ENCODE measurements around the gene NUTM1.
A peak's percentile ranks its signal among the peaks of the same experiment; 100 is the strongest.
"Not testable (repeated sequence)": the region's sequence is repeated elsewhere in the genome, so short reads cannot be mapped to it uniquely, and the experiment has no call there.

Gene NUTM1

DNA sequence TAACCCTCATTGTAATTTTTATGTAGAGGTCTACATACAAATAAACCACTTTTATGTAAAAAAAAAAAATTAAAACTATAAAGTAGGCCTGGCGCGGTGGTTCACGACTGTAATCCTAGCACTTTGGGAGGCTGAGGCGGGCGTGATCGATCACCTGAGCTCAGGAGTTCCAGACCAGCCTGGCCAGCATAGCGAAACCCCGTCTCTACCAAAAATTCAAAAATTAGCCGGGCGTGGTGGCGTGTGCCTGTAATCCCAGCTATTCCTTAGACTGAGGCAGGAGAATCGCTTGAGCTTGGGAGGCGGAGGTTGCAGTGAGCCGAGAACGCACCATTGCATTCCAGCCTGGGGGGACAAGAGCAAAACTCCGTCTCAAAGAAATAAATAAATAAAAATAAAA lies 4.8 kb upstream of the NUTM1 start:
- Histone ChIP-seq H3K9ac (ENCODE audit: low read depth, low read length) (peak overlapping the region; percentile 32), H3K27me3 (ENCODE audit: control insufficient read depth, insufficient read depth, low read length) (no peaks in the 10 kb centered on the region), H3K4me1 (ENCODE audit: control insufficient read depth, insufficient read depth, low read length) (peaks cover 2% of the 10 kb centered on the region), H3K36me3 (ENCODE audit: control insufficient read depth, insufficient read depth, low read length) (peaks cover 4% of the 10 kb centered on the region), H3K4me3 (ENCODE audit: low read depth, low read length) (peak overlapping the region; percentile 79), H3K9me3 (ENCODE audit: control insufficient read depth, insufficient read depth, low read length) (no peaks in the 10 kb centered on the region)

DNA sequence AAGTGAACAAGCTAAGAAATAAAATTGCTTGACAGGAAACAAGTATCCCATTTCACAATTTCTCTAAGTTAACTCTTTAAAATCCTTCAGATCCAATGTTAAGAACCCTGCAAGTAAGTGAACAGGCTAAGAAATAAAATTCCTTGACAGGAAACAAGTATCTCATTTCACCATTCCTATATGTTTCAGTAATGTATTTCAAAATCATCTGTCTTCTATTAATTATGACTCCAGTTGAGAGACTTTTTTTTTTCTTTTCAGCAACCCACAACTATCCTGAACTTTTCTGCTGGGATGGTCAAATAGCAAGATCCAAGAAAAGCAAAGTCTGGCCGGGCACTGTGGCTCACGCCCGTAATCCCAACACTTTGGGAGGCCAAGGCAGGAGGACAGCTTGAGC lies 3.2 kb upstream of the NUTM1 start:
- Histone ChIP-seq H3K4me3 (ENCODE audit: low read depth, low read length) (no peak overlapping the region), H3K9me3 (ENCODE audit: control insufficient read depth, insufficient read depth, low read length) (no peaks in the 10 kb centered on the region), H3K4me1 (ENCODE audit: control insufficient read depth, insufficient read depth, low read length) (peaks cover 2% of the 10 kb centered on the region), H3K36me3 (ENCODE audit: control insufficient read depth, insufficient read depth, low read length) (peaks cover 4% of the 10 kb centered on the region), H3K27me3 (ENCODE audit: control insufficient read depth, insufficient read depth, low read length) (no peaks in the 10 kb centered on the region), H3K9ac (ENCODE audit: low read depth, low read length) (no peak overlapping the region)

- Histone ChIP-seq H3K9ac (ENCODE audit: low read depth, low read length) (no peak overlapping the region), H3K4me1 (ENCODE audit: control insufficient read depth, insufficient read depth, low read length) (peaks cover 8% of the 10 kb centered on the region), H3K27me3 (ENCODE audit: control insufficient read depth, insufficient read depth, low read length) (no peaks in the 10 kb centered on the region), H3K4me3 (ENCODE audit: low read depth, low read length) (peak overlapping the region; percentile 100), H3K36me3 (ENCODE audit: control insufficient read depth, insufficient read depth, low read length) (peaks cover 4% of the 10 kb centered on the region), H3K9me3 (ENCODE audit: control insufficient read depth, insufficient read depth, low read length) (no peaks in the 10 kb centered on the region)
Observed at GRCh38 chr15:34341381-34342212, 1.5 kb upstream of the NUTM1 start.

GRCh38 chr15:34342213-34342736 lies 840 bp upstream of the NUTM1 start:
- Histone ChIP-seq H3K4me3 (ENCODE audit: low read depth, low read length) (peak overlapping the region; percentile 100), H3K9ac (ENCODE audit: low read depth, low read length) (peak overlapping the region; percentile 97)
- not testable (repeated sequence) for H3K27me3 ChIP-seq (ENCODE audit: control insufficient read depth, insufficient read depth, low read length); H3K4me1 ChIP-seq (ENCODE audit: control insufficient read depth, insufficient read depth, low read length); H3K36me3 ChIP-seq (ENCODE audit: control insufficient read depth, insufficient read depth, low read length); H3K9me3 ChIP-seq (ENCODE audit: control insufficient read depth, insufficient read depth, low read length)

DNA sequence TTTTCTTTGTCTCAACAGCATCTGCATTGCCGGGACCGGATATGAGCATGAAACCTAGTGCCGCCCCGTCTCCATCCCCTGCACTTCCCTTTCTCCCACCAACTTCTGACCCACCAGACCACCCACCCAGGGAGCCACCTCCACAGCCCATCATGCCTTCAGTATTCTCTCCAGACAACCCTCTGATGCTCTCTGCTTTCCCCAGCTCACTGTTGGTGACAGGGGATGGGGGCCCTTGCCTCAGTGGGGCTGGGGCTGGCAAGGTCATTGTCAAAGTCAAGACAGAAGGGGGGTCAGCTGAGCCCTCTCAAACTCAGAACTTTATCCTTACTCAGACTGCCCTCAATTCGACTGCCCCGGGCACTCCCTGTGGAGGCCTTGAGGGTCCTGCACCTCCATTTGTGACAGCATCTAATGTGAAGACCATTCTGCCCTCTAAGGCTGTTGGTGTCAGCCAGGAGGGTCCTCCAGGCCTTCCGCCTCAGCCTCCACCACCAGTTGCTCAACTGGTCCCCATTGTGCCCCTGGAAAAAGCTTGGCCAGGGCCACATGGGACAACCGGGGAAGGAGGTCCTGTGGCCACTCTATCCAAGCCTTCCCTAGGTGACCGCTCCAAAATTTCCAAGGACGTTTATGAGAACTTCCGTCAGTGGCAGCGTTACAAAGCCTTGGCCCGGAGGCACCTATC lies 5.0 kb downstream of the NUTM1 start:
- Histone ChIP-seq H3K36me3 (ENCODE audit: control insufficient read depth, insufficient read depth, low read length) (peaks cover 3% of the 10 kb centered on the region), H3K4me3 (ENCODE audit: low read depth, low read length) (no peak overlapping the region), H3K4me1 (ENCODE audit: control insufficient read depth, insufficient read depth, low read length) (peaks cover 6% of the 10 kb centered on the region), H3K9me3 (ENCODE audit: control insufficient read depth, insufficient read depth, low read length) (no peaks in the 10 kb centered on the region), H3K9ac (ENCODE audit: low read depth, low read length) (no peak overlapping the region), H3K27me3 (ENCODE audit: control insufficient read depth, insufficient read depth, low read length) (no peaks in the 10 kb centered on the region)

GRCh38 chr15:34348735-34349300 lies 5.7 kb downstream of the NUTM1 start:
- H3K9me3 ChIP-seq (ENCODE audit: control insufficient read depth, insufficient read depth, low read length), result no peaks in the 10 kb centered on the region

GRCh38 chr15:34349769-34350168 lies 6.7 kb downstream of the NUTM1 start:
- Histone ChIP-seq H3K27me3 (ENCODE audit: control insufficient read depth, insufficient read depth, low read length) (no peaks in the 10 kb centered on the region), H3K36me3 (ENCODE audit: control insufficient read depth, insufficient read depth, low read length) (peaks cover 7% of the 10 kb centered on the region), H3K9me3 (ENCODE audit: control insufficient read depth, insufficient read depth, low read length) (no peaks in the 10 kb centered on the region), H3K9ac (ENCODE audit: low read depth, low read length) (no peak overlapping the region), H3K4me1 (ENCODE audit: control insufficient read depth, insufficient read depth, low read length) (peaks cover 11% of the 10 kb centered on the region), H3K4me3 (ENCODE audit: low read depth, low read length) (no peak overlapping the region)

More at GRCh38 chr15:34348735-34349300, 5.7 kb downstream of the NUTM1 start:
- Histone ChIP-seq H3K4me1 (ENCODE audit: control insufficient read depth, insufficient read depth, low read length) (peaks cover 10% of the 10 kb centered on the region), H3K9ac (ENCODE audit: low read depth, low read length) (no peak overlapping the region), H3K36me3 (ENCODE audit: control insufficient read depth, insufficient read depth, low read length) (peaks cover 3% of the 10 kb centered on the region), H3K27me3 (ENCODE audit: control insufficient read depth, insufficient read depth, low read length) (no peaks in the 10 kb centered on the region), H3K4me3 (ENCODE audit: low read depth, low read length) (no peak overlapping the region)

GRCh38 chr15:34352996-34353395 lies 9.9 kb downstream of the NUTM1 start:
- not testable (repeated sequence) for H3K4me3 ChIP-seq (ENCODE audit: low read depth, low read length); H3K27me3 ChIP-seq (ENCODE audit: control insufficient read depth, insufficient read depth, low read length); H3K9me3 ChIP-seq (ENCODE audit: control insufficient read depth, insufficient read depth, low read length); H3K4me1 ChIP-seq (ENCODE audit: control insufficient read depth, insufficient read depth, low read length); H3K9ac ChIP-seq (ENCODE audit: low read depth, low read length)
- peaks cover 18% of the 10 kb centered on the region for H3K36me3 ChIP-seq (ENCODE audit: control insufficient read depth, insufficient read depth, low read length)

- Histone ChIP-seq H3K36me3 (ENCODE audit: control insufficient read depth, insufficient read depth, low read length) (peaks cover 18% of the 10 kb centered on the region), H3K4me1 (ENCODE audit: control insufficient read depth, insufficient read depth, low read length) (peaks cover 5% of the 10 kb centered on the region), H3K9me3 (ENCODE audit: control insufficient read depth, insufficient read depth, low read length) (no peaks in the 10 kb centered on the region), H3K27me3 (ENCODE audit: control insufficient read depth, insufficient read depth, low read length) (no peaks in the 10 kb centered on the region), H3K9ac (ENCODE audit: low read depth, low read length) (no peak overlapping the region), H3K4me3 (ENCODE audit: low read depth, low read length) (no peak overlapping the region)
Observed at GRCh38 chr15:34353627-34354026, 10.5 kb downstream of the NUTM1 start.

DNA sequence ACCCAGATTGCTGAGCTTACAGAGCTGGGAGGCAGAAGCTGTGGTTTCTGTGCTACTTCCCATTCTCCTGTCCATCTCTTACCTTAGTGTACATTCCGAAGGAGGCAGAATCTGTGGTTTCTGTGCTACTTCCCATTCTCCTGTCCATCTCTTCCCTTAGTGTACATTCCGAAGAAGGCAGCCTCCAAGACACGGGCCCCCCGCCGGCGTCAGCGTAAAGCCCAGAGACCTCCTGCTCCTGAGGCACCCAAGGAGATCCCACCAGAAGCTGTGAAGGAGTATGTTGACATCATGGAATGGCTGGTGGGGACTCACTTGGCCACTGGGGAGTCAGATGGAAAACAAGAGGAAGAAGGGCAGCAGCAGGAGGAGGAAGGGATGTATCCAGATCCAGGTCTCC lies 11.2 kb downstream of the NUTM1 start:
- no peaks in the 10 kb centered on the region for H3K9me3 ChIP-seq (ENCODE audit: control insufficient read depth, insufficient read depth, low read length)
- H3K4me3 ChIP-seq (ENCODE audit: low read depth, low read length), result no peak overlapping the region
- no peak overlapping the region for H3K9ac ChIP-seq (ENCODE audit: low read depth, low read length)
- H3K36me3 ChIP-seq (ENCODE audit: control insufficient read depth, insufficient read depth, low read length), result peaks cover 18% of the 10 kb centered on the region
- no peaks in the 10 kb centered on the region for H3K27me3 ChIP-seq (ENCODE audit: control insufficient read depth, insufficient read depth, low read length)
- peaks cover 5% of the 10 kb centered on the region for H3K4me1 ChIP-seq (ENCODE audit: control insufficient read depth, insufficient read depth, low read length)

DNA sequence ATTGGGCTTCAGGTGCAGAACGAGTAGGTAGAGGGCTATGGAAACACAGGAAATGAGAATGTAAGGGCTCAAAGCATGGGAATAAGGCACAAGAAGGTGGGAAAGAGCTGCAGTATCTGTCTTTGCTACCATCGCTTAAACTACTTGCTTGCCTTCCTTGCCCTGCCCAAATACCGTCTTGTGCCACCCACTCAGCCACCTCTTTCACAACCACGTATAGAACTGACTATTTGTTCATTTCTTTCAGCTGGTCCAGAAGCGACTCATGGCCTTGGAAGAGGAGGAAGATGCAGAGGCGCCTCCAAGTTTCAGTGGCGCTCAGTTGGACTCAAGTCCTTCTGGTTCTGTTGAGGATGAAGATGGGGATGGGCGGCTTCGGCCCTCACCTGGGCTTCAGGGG lies 12.1 kb downstream of the NUTM1 start:
- Histone ChIP-seq H3K9me3 (ENCODE audit: control insufficient read depth, insufficient read depth, low read length) (no peaks in the 10 kb centered on the region), H3K4me3 (ENCODE audit: low read depth, low read length) (no peak overlapping the region), H3K9ac (ENCODE audit: low read depth, low read length) (no peak overlapping the region), H3K27me3 (ENCODE audit: control insufficient read depth, insufficient read depth, low read length) (no peaks in the 10 kb centered on the region), H3K36me3 (ENCODE audit: control insufficient read depth, insufficient read depth, low read length) (peaks cover 21% of the 10 kb centered on the region), H3K4me1 (ENCODE audit: control insufficient read depth, insufficient read depth, low read length) (peaks cover 5% of the 10 kb centered on the region)

Data from iPS-15b (cell line).